HG02571 (cell line): Measurements from ENCODE around the gene FN1.

Experiments
- ATAC-seq: cut with Tn5 transposase; IDR thresholded peaks from one replicate; pipeline ENCODE4 v1.9.1; 2021; ENCODE audit warnings: mild to moderate bottlenecking, moderate library complexity; ENCODE audit not compliant: unreplicated experiment

The FN1 gene

DNA sequence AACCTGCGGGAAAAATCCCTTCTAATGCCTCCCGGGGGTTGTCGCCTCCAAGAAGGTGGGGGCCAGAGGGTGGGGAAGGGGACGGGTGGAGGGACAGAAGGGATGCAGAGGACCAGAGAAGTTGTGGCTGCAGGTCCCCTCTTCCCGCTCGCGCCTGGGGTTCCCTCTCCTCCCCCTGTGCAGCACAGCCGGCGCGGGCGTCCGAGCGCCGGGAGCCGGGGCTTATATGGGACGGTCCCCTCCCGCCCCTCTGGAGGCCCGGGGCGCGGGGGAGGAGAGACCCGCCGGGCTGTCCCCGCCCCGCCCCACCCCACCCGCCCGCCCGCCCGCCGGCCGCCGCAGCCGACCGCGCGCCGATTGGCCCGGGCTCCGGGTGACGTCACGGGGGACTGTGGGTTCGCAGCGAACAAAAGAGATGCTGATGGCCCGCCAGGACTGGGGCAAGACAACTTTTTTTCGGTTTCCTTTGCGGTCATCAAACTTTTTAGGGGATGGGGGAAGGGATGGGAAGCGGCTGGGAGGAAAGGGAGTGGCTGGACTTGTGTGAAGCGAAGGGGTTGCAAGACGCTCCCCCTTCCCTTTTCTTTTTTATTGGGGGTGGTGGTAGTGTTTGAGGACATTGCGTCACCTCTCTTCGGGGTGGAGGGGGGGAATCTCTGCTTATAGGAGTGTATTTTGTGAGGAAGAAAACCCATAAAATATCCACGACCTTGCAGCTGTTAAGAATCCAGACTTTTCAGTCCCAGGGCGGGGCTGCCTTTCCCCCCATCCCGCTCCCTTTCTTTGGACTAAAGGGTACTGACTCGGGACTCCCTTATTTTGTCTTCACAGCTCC lies at the start of gene FN1:
TSS of gene FN1 (minus strand) at position 199 of the 835 bp plus-strand sequence. CDS start 266 bp downstream, outside the sequence.
- peak; percentile 73 for ATAC-seq

GRCh38 chr2:215485032-215485431 lies 49.2 kb upstream of the FN1 start:
- no peak for ATAC-seq

- no peak for ATAC-seq
Observed at GRCh38 chr2:215484570-215484969, 48.7 kb upstream of the FN1 start.

GRCh38 chr2:215483431-215483830 lies 47.6 kb upstream of the FN1 start:
- ATAC-seq = no peak

- ATAC-seq = no peak
Observed at GRCh38 chr2:215479536-215480240, 43.8 kb upstream of the FN1 start.

DNA sequence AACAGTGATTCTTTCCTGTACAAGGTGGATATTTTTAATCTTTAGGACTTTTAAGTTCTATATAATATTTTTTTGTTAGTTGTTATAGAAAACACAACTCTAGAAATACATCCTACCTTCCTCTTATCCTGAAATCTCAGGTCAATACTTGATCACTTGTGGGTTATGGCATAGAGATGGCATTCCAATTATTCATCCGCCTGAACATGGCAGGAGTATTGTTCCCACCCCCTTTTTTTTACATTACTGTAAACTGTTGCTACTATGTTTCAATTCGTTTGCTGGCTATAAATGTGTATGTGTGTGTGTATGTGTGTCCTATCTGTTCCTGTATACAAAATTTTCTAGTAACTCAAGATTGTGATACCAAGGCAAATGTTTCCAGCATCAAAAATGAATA lies 43.3 kb upstream of the FN1 start:
- no peak for ATAC-seq

- ATAC-seq = no peak
Observed at GRCh38 chr2:215476424-215476823, 40.6 kb upstream of the FN1 start.

DNA sequence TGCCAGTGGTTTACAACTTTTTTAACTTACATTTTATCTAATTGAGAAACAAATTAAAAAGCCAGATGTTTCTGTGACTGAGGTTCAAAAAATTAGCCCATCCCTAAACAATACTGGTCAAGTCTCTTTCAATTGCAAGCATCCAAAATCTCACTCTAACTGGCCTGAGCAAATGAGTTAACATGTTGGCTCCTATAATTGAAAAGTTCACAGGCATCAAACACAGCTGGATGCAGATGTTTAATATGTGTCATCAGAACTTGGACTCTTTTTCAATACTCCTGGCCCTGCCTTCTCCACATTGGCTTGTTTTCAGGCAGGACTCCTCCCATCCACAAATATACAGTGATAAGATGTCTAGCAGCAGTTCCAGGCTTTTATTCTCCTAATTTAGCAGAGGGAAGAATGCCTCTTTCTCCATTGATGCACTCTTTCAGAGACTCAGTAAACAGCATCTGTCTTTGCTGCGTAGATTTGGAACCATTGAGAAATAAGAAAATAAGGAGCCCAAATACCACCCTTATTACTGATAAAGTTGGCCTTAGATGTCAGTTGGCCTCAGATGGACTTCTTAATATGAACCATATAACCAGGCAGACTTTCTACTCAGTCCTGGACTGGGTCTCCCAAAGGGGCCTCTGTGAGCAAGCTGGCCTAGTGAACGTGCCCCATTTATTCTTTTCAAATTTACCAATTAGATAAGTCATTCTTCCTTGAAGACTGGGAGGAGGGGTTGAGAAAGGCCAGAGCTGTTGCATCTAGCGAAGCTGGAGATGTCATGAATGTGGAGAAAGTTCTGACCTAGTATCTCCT lies 30.4 kb upstream of the FN1 start:
- no peak for ATAC-seq

DNA sequence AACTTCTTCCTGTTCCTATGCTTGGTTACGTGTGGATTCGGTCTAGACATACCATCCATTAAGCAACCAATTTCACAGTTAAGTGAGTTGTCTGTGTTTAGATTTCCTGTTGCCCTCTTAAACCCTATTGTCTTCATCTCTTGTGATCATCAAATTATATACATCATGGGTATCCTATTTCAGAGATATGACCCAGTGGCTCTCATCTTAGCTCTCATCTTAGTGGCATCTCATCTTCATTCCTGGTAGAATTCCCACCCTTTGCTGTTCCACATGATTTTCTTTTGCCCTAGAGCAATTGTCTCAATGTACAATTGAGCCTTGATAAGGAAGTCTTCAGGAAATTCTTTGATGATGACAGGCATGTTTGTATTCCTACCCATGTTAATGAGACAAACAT lies 29.4 kb upstream of the FN1 start:
- ATAC-seq = no peak

- ATAC-seq = no peak
Observed at GRCh38 chr2:215461836-215462532, 26.1 kb upstream of the FN1 start.

- ATAC-seq = no peak
Observed at GRCh38 chr2:215460682-215461382, 25.0 kb upstream of the FN1 start.

DNA sequence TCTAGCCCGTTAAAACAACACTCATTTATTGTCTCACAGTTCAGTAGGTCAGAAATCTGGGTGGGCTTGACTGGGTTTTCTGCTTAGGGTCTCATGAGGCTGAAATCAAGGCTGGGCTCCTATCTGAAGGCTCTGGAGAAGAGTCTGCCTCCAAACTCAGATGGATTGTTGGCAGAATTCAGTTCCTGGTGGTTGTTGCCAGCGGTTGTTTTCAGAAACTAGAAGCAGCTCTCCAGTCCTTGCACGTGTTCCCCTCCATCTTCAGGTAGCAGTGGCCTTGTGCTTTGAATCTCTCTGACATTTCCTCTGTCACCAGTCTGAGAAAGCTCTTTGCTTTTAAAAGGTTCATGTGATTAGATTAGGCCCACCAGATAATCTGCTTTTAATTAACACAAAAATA lies 20.1 kb upstream of the FN1 start:
- ATAC-seq = no peak

- no peak for ATAC-seq
Observed at GRCh38 chr2:215454519-215455246, 18.8 kb upstream of the FN1 start.

GRCh38 chr2:215452725-215453124 lies 16.9 kb upstream of the FN1 start:
- no peak for ATAC-seq

GRCh38 chr2:215451012-215451756 lies 15.3 kb upstream of the FN1 start:
- no peak for ATAC-seq

- no peak for ATAC-seq
Observed at GRCh38 chr2:215450188-215451011, 14.5 kb upstream of the FN1 start.

DNA sequence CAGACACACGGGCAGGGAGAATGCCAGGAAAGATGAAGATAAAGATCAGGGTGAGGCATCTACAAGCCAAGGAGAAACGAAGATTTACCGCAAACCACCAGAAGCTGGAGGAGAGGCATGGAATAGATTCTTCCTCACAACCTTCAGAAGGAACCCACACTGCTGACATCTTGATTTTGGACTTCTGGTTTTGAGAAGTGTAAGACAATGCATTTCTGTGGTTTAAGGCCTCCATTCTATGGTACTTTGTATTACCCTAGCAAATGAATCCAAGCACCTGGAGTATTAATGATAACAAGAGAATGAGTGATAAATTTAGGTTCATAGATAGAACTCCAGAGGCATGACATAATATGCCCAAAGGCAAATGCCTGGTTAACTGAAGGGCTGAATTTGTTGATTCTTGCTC lies 11.8 kb upstream of the FN1 start:
- no peak for ATAC-seq

DNA sequence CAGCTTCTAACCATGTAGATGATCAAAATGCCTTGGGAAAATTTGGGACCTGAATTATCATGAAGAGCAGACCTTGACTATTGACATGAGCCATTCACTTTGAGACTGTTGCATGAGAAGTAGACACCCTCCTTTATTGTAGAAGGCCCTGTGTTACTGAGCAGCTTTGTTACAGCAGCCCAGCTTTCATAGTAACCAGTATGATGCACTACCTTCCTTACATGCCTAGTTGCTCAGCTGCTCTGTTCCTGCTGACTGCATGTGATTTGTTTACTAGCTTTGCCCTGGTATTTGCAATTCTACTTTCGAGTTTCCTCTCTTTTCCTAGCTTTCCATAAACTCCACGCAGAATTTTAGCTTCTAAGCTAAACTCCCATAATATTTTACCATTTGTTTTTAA lies 11.2 kb upstream of the FN1 start:
- ATAC-seq = no peak
